Liver (tissue), 9 donors: ENCODE data around the gene ARHGEF4. TPM values are rescaled to one million over a fixed set of nuclear protein-coding genes. Genes with fewer than 3 reads are reported as not detected.

Source experiments
- DNase-seq: peaks from one replicate; pipeline ENCODE4 v3.0.0-alpha.2; 2017; ENCODE audit warnings: low spot score
- H3K27ac ChIP-seq, 2 donors: one replicate each; pipeline ENCODE4 v1.7.0; 2013; ENCODE audit warnings: inconsistent platforms in 2 of 2, low read length in 2 of 2, control low read depth in 1 of 2, low read depth in 1 of 2, mild to moderate bottlenecking in 1 of 2
- H3K27me3 ChIP-seq, 4 donors: one replicate each; pipeline versions ENCODE4 v1.6.1 to v1.7.0; 2013; ENCODE audit warnings: low read length in 3 of 4, inconsistent platforms in 1 of 4, mild to moderate bottlenecking in 1 of 4, moderate library complexity in 1 of 4; ENCODE audit not compliant: control insufficient read depth in 4 of 4, insufficient read depth in 4 of 4
- H3K36me3 ChIP-seq, 4 donors: one replicate each; pipeline versions ENCODE4 v1.6.1 to v1.7.0; 2013; ENCODE audit warnings: low read length in 3 of 4, mild to moderate bottlenecking in 3 of 4, low read depth in 1 of 4, moderate library complexity in 1 of 4; ENCODE audit not compliant: control insufficient read depth in 4 of 4, insufficient read depth in 3 of 4
- H3K4me1 ChIP-seq, 4 donors: one replicate each; pipeline versions ENCODE4 v1.6.1 to v1.7.0; 2013; ENCODE audit warnings: low read length in 3 of 4, mild to moderate bottlenecking in 3 of 4, moderate library complexity in 1 of 4; ENCODE audit not compliant: control insufficient read depth in 4 of 4, insufficient read depth in 4 of 4
- H3K4me3 ChIP-seq, 3 donors: one replicate each; pipeline versions ENCODE4 v1.6.1 to v1.7.0; 2013; ENCODE audit warnings: low read length in 3 of 3, control low read depth in 1 of 3, low read depth in 1 of 3, mild to moderate bottlenecking in 1 of 3
- H3K9ac ChIP-seq, 2 donors: one replicate each; pipeline ENCODE4 v1.7.0; 2013; ENCODE audit warnings: low read length in 2 of 2, mild to moderate bottlenecking in 2 of 2, moderate library complexity in 2 of 2, control low read depth in 1 of 2, low read depth in 1 of 2
- H3K9me3 ChIP-seq, 4 donors: one replicate each; pipeline versions ENCODE4 v1.6.1 to v1.7.0; 2013; ENCODE audit warnings: low read length in 3 of 4; ENCODE audit not compliant: control insufficient read depth in 4 of 4
- ATF3 ChIP-seq: IDR thresholded peaks from 2 replicates; pipeline ENCODE4 v1.6.1; 2016; ENCODE audit warnings: antibody characterized with exemption
- CTCF ChIP-seq: fragments of 150-350 bp; IDR thresholded peaks from 2 replicates; pipeline ENCODE4 v1.5.1; 2017; ENCODE audit warnings: improper control_type of control experiment, low read depth, low read length; ENCODE audit not compliant: missing input control
- EGR1 ChIP-seq, 2 donors: IDR thresholded peaks; 2 replicates each; pipeline ENCODE4 v1.6.1; 2016 to 2018; ENCODE audit warnings: antibody characterized with exemption in 2 of 2, low read depth in 2 of 2
- FOXA1 ChIP-seq: IDR thresholded peaks from 2 replicates; pipeline ENCODE4 v1.6.1; 2016; ENCODE audit warnings: antibody characterized with exemption
- FOXA2 ChIP-seq: IDR thresholded peaks from 2 replicates; pipeline ENCODE4 v1.6.1; 2016; ENCODE audit warnings: antibody characterized with exemption
- GABPA ChIP-seq, 2 donors: IDR thresholded peaks in 1 of 2; conservative IDR thresholded peaks in 1 of 2; 2 replicates each; pipeline ENCODE4 v1.6.1; 2016; ENCODE audit warnings: antibody characterized with exemption in 2 of 2, mild to moderate bottlenecking in 1 of 2, moderate library complexity in 1 of 2
- HNF4A ChIP-seq, 2 donors: conservative IDR thresholded peaks; 2 replicates each; pipeline ENCODE4 v1.6.1; 2016; ENCODE audit warnings: antibody characterized with exemption in 2 of 2, mild to moderate bottlenecking in 2 of 2
- HNF4G ChIP-seq: IDR thresholded peaks from 2 replicates; pipeline ENCODE4 v1.6.1; 2016; ENCODE audit warnings: antibody characterized with exemption
- JUND ChIP-seq, 2 donors: IDR thresholded peaks; 2 replicates each; pipeline ENCODE4 v1.6.1; 2016; ENCODE audit warnings: antibody characterized with exemption in 2 of 2
- MAX ChIP-seq: IDR thresholded peaks from 2 replicates; pipeline ENCODE4 v1.6.1; 2016; ENCODE audit warnings: antibody characterized with exemption
- NR2F2 ChIP-seq: IDR thresholded peaks from 2 replicates; pipeline ENCODE4 v1.6.1; 2016; ENCODE audit warnings: antibody characterized with exemption
- RAD21 ChIP-seq, 2 donors: IDR thresholded peaks; 2 replicates each; pipeline ENCODE4 v1.6.1; 2016; ENCODE audit warnings: antibody characterized with exemption in 2 of 2, mild to moderate bottlenecking in 2 of 2
- REST ChIP-seq: IDR thresholded peaks from 2 replicates; pipeline ENCODE4 v1.6.1; 2016; ENCODE audit warnings: antibody characterized with exemption, mild to moderate bottlenecking
- RXRA ChIP-seq, 2 donors: IDR thresholded peaks; 2 replicates each; pipeline ENCODE4 v1.6.1; 2017 to 2018; ENCODE audit warnings: antibody characterized with exemption in 2 of 2, mild to moderate bottlenecking in 1 of 2
- SP1 ChIP-seq: IDR thresholded peaks from 2 replicates; pipeline ENCODE4 v1.6.1; 2018; ENCODE audit warnings: antibody characterized with exemption, mild to moderate bottlenecking
- TAF1 ChIP-seq: conservative IDR thresholded peaks from 2 replicates; pipeline ENCODE4 v1.6.1; 2016; ENCODE audit warnings: antibody characterized with exemption, mild to moderate bottlenecking
- YY1 ChIP-seq: IDR thresholded peaks from 2 replicates; pipeline ENCODE4 v1.6.1; 2016; ENCODE audit warnings: antibody characterized with exemption, mild to moderate bottlenecking
- ZBTB33 ChIP-seq: IDR thresholded peaks from 2 replicates; pipeline ENCODE4 v1.6.1; 2016; ENCODE audit warnings: antibody characterized with exemption
- WGBS: extraction: QIAGEN DNeasy Blood & Tissue Kit; methylation state at CpG from one replicate; pipeline ENCODE4 v1.1.7; 2013; 5-methylcytosine and 5-hydroxymethylcytosine counted together
- polyA plus RNA-seq, 2 donors: library from polyadenylated mRNA; stranded (reverse) in 1 of 2; unstranded in 1 of 2; fragments of 200-250 nt in 1 of 2; fragments of >200 nt in 1 of 2; fragmentation: Nextera tagmentation in 1 of 2; extraction: Ambion mirVana in 1 of 2; gene quantifications; one replicate each; pipeline versions ENCODE4 v1.2.1 to v1.2.3, GENCODE V29; 2013 to 2015
- total RNA-seq, 2 donors: library from RNA; depleted of rRNA; stranded (reverse); fragments of >200 nt; gene quantifications; one replicate each; pipeline ENCODE4 v1.2.3, GENCODE V29; 2014
- donor health status: healthy.
- donor health status: healthy.
- donor health status: healthy.
- donor health status: healthy.
- donor health status: healthy.

The ARHGEF4 gene
- total and polyA plus RNA-seq, 4 donors, result 0.08 TPM; not detected in 2

GRCh38 chr2:130947967-130948366 is 111.3 kb downstream of the ARHGEF4 start:
- H3K4me3 ChIP-seq, result no peak overlapping the region
- no peaks in the 10 kb centered on the region for H3K36me3 ChIP-seq
- peaks cover 1 to 16% (median 9%) of the 10 kb centered on the region in 4 donors for H3K9me3 ChIP-seq
- H3K27me3 ChIP-seq, result no peaks in the 10 kb centered on the region
- H3K4me1 ChIP-seq, result no peaks in the 10 kb centered on the region
- TF ChIP-seq MAX, result no peak
- no peak for TF ChIP-seq NR2F2
- TF ChIP-seq ATF3, result no peak
- no peak for TF ChIP-seq REST
- no peak for TF ChIP-seq EGR1 (IDR thresholded peaks at IDR 0.05; ENCODE audit: low read depth in 2 of 2)
- no peak for TF ChIP-seq FOXA1
- no peak for TF ChIP-seq FOXA2
- no peak for TF ChIP-seq HNF4A (conservative IDR thresholded peaks at IDR 0.05)
- no peak for TF ChIP-seq RXRA (IDR thresholded peaks at IDR 0.05)
- TF ChIP-seq ZBTB33, result no peak
- TF ChIP-seq TAF1, result no peak
- no peak for TF ChIP-seq HNF4G
- TF ChIP-seq SP1, result no peak
- no peak for TF ChIP-seq CTCF
- no peak for TF ChIP-seq YY1
- no peak for TF ChIP-seq GABPA (IDR thresholded peaks at IDR 0.05 in 1 of 2, conservative IDR thresholded peaks at IDR 0.05 in 1 of 2)
- TF ChIP-seq JUND (IDR thresholded peaks at IDR 0.05), result no peak
- no peak overlapping the region for H3K9ac ChIP-seq
- 85% methylated on average over 6 of the region's 6 CpGs for WGBS
- H3K27ac ChIP-seq, result no peak overlapping the region
- DNase-seq, result no peak

- no peaks in the 10 kb centered on the region for H3K4me1 ChIP-seq
- no peak for DNase-seq
- no peak overlapping the region for H3K9ac ChIP-seq
- H3K4me3 ChIP-seq, result no peak overlapping the region
- H3K27ac ChIP-seq, result no peak overlapping the region
- peaks cover 0 to 10% (median 8%) of the 10 kb centered on the region in 4 donors for H3K9me3 ChIP-seq
- no peaks in the 10 kb centered on the region for H3K36me3 ChIP-seq
- no peaks in the 10 kb centered on the region for H3K27me3 ChIP-seq
- WGBS, result 60% methylated on average over 6 of the region's 6 CpGs
- TF ChIP-seq MAX (no peak), GABPA (IDR thresholded peaks at IDR 0.05 in 1 of 2, conservative IDR thresholded peaks at IDR 0.05 in 1 of 2) (no peak), FOXA1 (no peak), HNF4G (no peak), EGR1 (IDR thresholded peaks at IDR 0.05; ENCODE audit: low read depth in 2 of 2) (no peak), ZBTB33 (no peak), REST (no peak), YY1 (no peak), RAD21 (IDR thresholded peaks at IDR 0.05) (no peak), NR2F2 (no peak), JUND (IDR thresholded peaks at IDR 0.05) (no peak), TAF1 (no peak)
Measured at GRCh38 chr2:130949954-130950353, 113.2 kb downstream of the ARHGEF4 start.
